Uterus (tissue), 2 donors: ENCODE results near the gene NLRP6.
"Not testable (repeated sequence)": the region's sequence is repeated elsewhere in the genome, so short reads cannot be mapped to it uniquely, and the experiment has no call there.

Experiments
- POLR2A ChIP-seq, 2 donors: fragments of 450-650 bp; IDR thresholded peaks; one replicate each; pipeline ENCODE4 v1.6.1; 2016; ENCODE audit warnings: antibody characterized with exemption in 2 of 2, mild to moderate bottlenecking in 1 of 2, moderate library complexity in 1 of 2
- TF ChIP-seq, protein P1 (sequence below), 4 experiments: fragments of 200-600 bp in 2 of 4; fragments of 450-650 bp in 2 of 4; sonication (generic) in 2 of 4; IDR thresholded peaks; one replicate each; pipeline ENCODE4 v1.5.1; 2016 to 2019; ENCODE audit warnings: antibody characterized with exemption in 4 of 4, mild to moderate bottlenecking in 2 of 4, moderate library complexity in 1 of 4

DNA sequence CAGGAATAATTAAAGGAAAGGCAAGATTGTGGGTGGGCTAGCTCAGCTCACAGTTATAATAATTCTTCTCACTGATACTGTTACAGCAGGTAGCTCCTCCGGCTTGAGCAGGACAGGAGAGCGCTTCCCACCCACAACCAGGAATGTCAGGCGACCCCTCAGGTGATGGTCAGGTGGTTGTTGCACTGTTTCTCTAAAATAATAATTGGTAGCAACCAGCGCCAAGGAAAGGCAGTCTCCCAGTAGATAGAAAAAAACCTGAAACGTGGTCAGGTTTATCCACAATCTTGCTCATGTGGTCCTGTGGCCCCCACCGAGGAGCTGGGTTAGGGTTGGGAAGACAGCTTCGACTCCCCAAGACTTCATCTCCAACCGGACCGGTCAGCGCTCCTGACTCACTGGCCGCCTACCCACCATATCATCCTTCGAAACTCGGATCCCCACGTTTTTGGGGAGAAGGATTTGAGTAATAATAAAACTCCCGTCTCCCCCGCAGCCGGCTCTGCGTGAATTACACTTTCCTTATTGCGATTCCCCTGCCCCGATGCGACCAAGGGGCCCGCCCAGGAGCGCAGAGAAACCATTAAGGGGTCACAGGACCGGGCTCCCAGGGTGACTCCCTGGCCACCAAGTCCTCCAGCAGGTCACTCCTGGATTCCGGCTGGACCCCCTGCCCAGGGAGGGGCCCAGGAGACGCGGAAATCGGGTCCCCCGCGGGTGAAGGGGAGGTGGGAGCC is 39.6 kb downstream of the NLRP6 start:
- TF ChIP-seq POLR2A (IDR thresholded peaks at IDR 0.05): not testable (repeated sequence)
- TF ChIP-seq, protein P1, sequence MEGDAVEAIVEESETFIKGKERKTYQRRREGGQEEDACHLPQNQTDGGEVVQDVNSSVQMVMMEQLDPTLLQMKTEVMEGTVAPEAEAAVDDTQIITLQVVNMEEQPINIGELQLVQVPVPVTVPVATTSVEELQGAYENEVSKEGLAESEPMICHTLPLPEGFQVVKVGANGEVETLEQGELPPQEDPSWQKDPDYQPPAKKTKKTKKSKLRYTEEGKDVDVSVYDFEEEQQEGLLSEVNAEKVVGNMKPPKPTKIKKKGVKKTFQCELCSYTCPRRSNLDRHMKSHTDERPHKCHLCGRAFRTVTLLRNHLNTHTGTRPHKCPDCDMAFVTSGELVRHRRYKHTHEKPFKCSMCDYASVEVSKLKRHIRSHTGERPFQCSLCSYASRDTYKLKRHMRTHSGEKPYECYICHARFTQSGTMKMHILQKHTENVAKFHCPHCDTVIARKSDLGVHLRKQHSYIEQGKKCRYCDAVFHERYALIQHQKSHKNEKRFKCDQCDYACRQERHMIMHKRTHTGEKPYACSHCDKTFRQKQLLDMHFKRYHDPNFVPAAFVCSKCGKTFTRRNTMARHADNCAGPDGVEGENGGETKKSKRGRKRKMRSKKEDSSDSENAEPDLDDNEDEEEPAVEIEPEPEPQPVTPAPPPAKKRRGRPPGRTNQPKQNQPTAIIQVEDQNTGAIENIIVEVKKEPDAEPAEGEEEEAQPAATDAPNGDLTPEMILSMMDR (IDR thresholded peaks at IDR 0.05): not testable (repeated sequence)
